Stimulated activated CD8-positive, alpha-beta memory T cell treated with anti-CD3 and anti-CD28 coated beads, Interleukin-12 subunit alpha, Interleukin-12 subunit beta, amount 100 ng/mL, for 24 hours (primary cell): ENCODE results near the gene CCDC8.
"Not testable (repeated sequence)": the region's sequence is repeated elsewhere in the genome, so short reads cannot be mapped to it uniquely, and the experiment has no call there.

ENCODE experiments used
- DNase-seq: peaks from one replicate; pipeline ENCODE4 v3.0.0-alpha.2; 2020; ENCODE audit errors: extremely low read depth

Gene CCDC8

GRCh38 chr19:46413262-46414031, at the start of gene CCDC8:
CCDC8 (minus strand) TSS chr19:46413564; CDS start chr19:46412810, 754 bp downstream.
- DNase-seq, result no peak

DNA sequence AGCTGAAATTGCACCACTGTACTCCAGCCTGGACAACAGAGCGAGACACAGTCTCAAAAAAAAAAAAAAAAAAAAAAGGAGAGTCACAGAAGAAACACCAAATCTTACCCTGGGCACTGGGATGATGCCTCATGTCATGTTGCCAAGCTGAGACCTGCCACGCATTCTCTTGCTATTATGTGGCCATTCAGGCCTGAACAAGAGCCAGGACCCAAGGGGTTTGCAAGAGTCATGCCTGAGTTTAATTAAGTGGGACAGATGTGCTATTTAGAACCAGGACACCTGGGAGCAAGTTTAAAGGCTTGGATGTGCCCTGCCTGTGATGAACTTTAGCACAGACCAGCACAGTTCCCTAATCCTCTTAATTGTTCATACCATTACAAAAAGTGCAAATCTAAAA, 48.2 kb upstream of the CCDC8 start:
- DNase-seq, result no peak

GRCh38 chr19:46460981-46461380, 47.6 kb upstream of the CCDC8 start:
- DNase-seq, result no peak

GRCh38 chr19:46460055-46460454, 46.7 kb upstream of the CCDC8 start:
- no peak for DNase-seq

DNA sequence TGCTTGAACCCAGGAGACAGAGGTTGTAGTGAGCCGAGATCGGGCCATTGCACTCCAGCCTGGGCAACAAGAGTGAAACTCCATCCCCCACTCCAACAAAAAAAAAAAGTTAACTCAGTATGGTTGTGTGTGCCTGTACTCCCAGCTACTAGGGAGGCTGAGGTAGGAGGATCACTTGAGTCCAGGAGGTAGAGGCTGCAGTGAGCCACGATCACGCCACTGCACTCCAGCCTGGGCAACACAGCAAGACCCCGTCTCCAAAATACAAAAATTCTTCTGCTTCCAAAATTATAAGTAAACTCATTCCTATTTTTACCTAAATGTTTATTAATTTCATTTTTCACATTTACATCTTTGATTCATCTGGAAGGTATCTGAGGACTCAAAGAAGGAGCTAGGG, 43.6 kb upstream of the CCDC8 start:
- no peak for DNase-seq

GRCh38 chr19:46454244-46454643, 40.9 kb upstream of the CCDC8 start:
- DNase-seq, result no peak

- no peak for DNase-seq
Observed at GRCh38 chr19:46453661-46454060, 40.3 kb upstream of the CCDC8 start.

- DNase-seq, result no peak
Observed at GRCh38 chr19:46452186-46452585, 38.8 kb upstream of the CCDC8 start.

- no peak for DNase-seq
Observed at GRCh38 chr19:46451352-46451751, 38.0 kb upstream of the CCDC8 start.

- no peak for DNase-seq
Observed at GRCh38 chr19:46450737-46451136, 37.4 kb upstream of the CCDC8 start.

GRCh38 chr19:46449228-46449627, 35.9 kb upstream of the CCDC8 start:
- DNase-seq, result no peak

DNA sequence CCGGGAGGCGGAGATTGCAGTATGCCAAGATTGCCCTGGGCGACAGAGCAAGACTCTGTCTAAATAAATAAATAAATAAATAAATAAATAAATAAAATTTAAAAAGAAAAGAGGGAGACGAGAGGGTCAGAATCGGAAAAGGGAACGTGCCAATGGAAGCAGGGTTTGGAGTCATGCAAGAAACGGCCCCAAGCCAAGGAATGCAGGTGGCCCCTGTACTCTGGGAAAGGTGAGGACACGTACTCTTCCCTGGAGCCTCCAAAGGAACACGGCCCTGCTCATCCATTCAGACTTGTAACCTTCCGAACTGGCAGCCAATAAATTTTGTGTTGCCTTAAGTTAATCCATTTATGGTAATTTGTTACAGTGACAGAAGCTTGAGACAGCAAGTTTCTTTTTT, 35.2 kb upstream of the CCDC8 start:
- no peak for DNase-seq

- DNase-seq, result no peak
Observed at GRCh38 chr19:46447824-46448223, 34.5 kb upstream of the CCDC8 start.

DNA sequence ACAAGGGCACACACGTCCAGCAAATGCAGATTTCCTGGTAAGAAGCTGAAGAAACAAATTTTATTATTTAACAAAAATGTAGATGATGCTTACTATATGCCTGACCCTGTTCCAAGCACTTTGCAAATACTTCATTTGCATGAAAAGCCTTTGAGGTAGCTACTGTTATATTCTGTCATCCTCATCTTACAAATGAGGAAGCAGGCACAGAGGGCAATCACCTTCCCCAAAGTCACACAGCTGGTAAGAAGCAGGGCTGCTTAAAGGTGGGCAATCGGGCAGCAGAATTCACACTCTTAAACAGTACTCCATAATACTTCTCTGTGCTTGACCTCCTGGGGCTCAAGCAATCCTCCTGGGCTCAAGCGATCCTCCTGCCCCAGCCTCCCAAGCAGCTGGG, 33.6 kb upstream of the CCDC8 start:
- DNase-seq, result no peak

GRCh38 chr19:46446021-46446420, 32.7 kb upstream of the CCDC8 start:
- DNase-seq, result no peak

GRCh38 chr19:46442808-46443450, 29.6 kb upstream of the CCDC8 start:
- DNase-seq, result no peak

- DNase-seq, result no peak
Observed at GRCh38 chr19:46441866-46442265, 28.5 kb upstream of the CCDC8 start.

DNA sequence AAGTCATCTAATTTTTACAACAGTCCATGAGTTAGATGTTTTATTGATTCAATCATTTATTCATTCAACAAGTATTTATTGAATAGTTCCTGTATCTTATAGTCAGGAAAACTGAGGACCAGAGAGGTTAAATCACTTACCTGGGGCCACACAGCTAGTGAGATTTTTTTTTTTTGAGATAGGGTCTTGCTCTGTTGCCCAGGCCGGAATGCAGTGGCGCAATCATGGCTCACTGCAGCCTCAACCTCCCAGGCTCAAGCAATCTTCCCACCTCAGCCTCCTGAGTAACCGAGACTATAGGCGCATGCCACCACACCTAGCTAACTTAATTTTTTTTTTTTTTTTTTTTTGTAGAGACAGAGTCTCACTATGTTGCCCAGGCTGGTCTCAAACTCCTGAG, 22.3 kb upstream of the CCDC8 start:
- DNase-seq, result not testable (repeated sequence)

- no peak for DNase-seq
Observed at GRCh38 chr19:46435009-46435408, 21.6 kb upstream of the CCDC8 start.

GRCh38 chr19:46433470-46433869, 20.1 kb upstream of the CCDC8 start:
- DNase-seq, result not testable (repeated sequence)

DNA sequence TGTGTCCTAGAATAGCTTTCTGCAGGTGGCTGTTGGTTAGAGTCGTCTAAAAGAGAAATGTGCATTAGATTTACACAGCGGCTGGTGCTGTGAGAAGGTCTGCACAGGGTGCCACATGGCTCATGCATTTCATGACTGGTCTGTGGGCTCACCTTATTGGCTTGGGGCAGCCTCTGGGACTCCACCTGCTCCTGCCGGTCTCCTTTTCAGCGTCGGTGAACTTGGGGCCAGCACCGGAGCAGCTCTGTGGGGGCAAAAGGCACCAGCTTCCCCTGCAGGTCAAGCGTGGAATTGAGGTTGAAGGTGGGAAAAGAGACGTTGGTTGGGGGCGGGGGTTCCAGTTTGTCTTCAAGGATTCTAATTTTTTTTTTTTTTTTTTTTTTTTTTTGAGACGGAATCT, 18.5 kb upstream of the CCDC8 start:
- no peak for DNase-seq

- DNase-seq, result no peak
Observed at GRCh38 chr19:46429999-46430398, 16.6 kb upstream of the CCDC8 start.
